HepG2 (cell line): ENCODE measurements around the gene GTPBP6. TPM values are rescaled to one million over a fixed set of nuclear protein-coding genes. Genes with fewer than 3 reads are reported as not detected.
A peak's percentile ranks its signal among the peaks of the same experiment; 100 is the strongest.

Experiments
- AGO1 ChIP-seq: fragments of 200-400 bp; formaldehyde crosslinking; IDR thresholded peaks from 2 replicates; pipeline ENCODE4 v1.6.1; 2017; ENCODE audit warnings: mild to moderate bottlenecking, low read depth, low read length, moderate library complexity; ENCODE audit not compliant: poor library complexity, severe bottlenecking
- ARID4A ChIP-seq: sonication (generic); formaldehyde crosslinking; IDR thresholded peaks from 2 replicates; pipeline ENCODE4 v1.5.0; 2020; ENCODE audit warnings: mild to moderate bottlenecking, missing genetic modification reagents, borderline replicate concordance
- HOXA3 ChIP-seq: sonication (generic); formaldehyde crosslinking; IDR thresholded peaks from 2 replicates; pipeline ENCODE4 v1.5.0; 2020; ENCODE audit warnings: missing genetic modification reagents
- MYC ChIP-seq: sonication (generic); formaldehyde crosslinking; IDR thresholded peaks from 2 replicates; pipeline ENCODE4 v1.9.0; 2021; ENCODE audit warnings: missing genetic modification reagents, borderline replicate concordance
- NPAS2 ChIP-seq: sonication (generic); formaldehyde crosslinking; IDR thresholded peaks from 2 replicates; pipeline ENCODE4 v1.8.0; 2022; ENCODE audit warnings: mild to moderate bottlenecking, missing genetic modification reagents, borderline replicate concordance
- REXO4 ChIP-seq: sonication (generic); formaldehyde crosslinking; IDR thresholded peaks from 2 replicates; pipeline ENCODE4 v1.8.0; 2022; ENCODE audit warnings: missing genetic modification reagents, mild to moderate bottlenecking, borderline replicate concordance
- SAP130 ChIP-seq: IDR thresholded peaks from 2 replicates; pipeline ENCODE4 v1.6.1; 2016; ENCODE audit warnings: low read depth
- SIN3A ChIP-seq: IDR thresholded peaks from 2 replicates; pipeline ENCODE4 v1.6.1; 2011; ENCODE audit warnings: low read depth, mild to moderate bottlenecking, control low read depth, low read length, borderline replicate concordance
- ZNF180 ChIP-seq: sonication (generic); formaldehyde crosslinking; IDR thresholded peaks from 2 replicates; pipeline ENCODE4 v1.4.0; 2020; ENCODE audit warnings: low read depth, missing genetic modification reagents, borderline replicate concordance
- ZNF609 ChIP-seq: sonication (generic); formaldehyde crosslinking; IDR thresholded peaks from 2 replicates; pipeline ENCODE4 v1.4.0; 2020; ENCODE audit warnings: mild to moderate bottlenecking, missing genetic modification reagents, borderline replicate concordance
- polyA plus RNA-seq, 8 experiments: library from polyadenylated mRNA; depleted of rRNA in 3 of 8; stranded (reverse) in 7 of 8; unstranded in 1 of 8; fragments of >200 nt; fragmentation: Illumina TruSeq in 4 of 8; extraction: Trizol in 4 of 8; gene quantifications; 2 replicates each; pipeline versions ENCODE4 v1.2.1 to v1.2.3, GENCODE V29; 2011 to 2016; ENCODE audit warnings: low read depth in 4 of 8, missing spikeins in 1 of 8, mixed read lengths in 1 of 8; ENCODE audit not compliant: insufficient read depth in 1 of 8
- total RNA-seq, 5 experiments: library from RNA; depleted of rRNA; stranded (reverse); fragments of >200 nt; fragmentation: Illumina TruSeq; extraction: Trizol; gene quantifications; 2 replicates each; pipeline ENCODE4 v1.2.3, GENCODE V29; 2016; ENCODE audit warnings: low read depth in 1 of 5
- TF ChIP-seq, protein P1 (sequence below): sonication (generic); formaldehyde crosslinking; IDR thresholded peaks from 2 replicates; pipeline ENCODE4 v1.4.0; 2020; ENCODE audit warnings: missing genetic modification reagents
- TF ChIP-seq, protein P2 (sequence below): sonication (generic); formaldehyde crosslinking; IDR thresholded peaks from 2 replicates; pipeline ENCODE4 v1.5.0; 2020; ENCODE audit warnings: mild to moderate bottlenecking, missing genetic modification reagents
- TF ChIP-seq, protein P3 (sequence below): sonication (generic); formaldehyde crosslinking; IDR thresholded peaks from 2 replicates; pipeline ENCODE4 v1.5.0; 2020; ENCODE audit warnings: missing genetic modification reagents, mild to moderate bottlenecking, borderline replicate concordance

GTPBP6 gene
- total and polyA plus RNA-seq, 2 of the 13 experiments (the other 11 are each of a cell fraction or from before 2014, with no cell fraction given), result 20.2 to 39.6 TPM

DNA sequence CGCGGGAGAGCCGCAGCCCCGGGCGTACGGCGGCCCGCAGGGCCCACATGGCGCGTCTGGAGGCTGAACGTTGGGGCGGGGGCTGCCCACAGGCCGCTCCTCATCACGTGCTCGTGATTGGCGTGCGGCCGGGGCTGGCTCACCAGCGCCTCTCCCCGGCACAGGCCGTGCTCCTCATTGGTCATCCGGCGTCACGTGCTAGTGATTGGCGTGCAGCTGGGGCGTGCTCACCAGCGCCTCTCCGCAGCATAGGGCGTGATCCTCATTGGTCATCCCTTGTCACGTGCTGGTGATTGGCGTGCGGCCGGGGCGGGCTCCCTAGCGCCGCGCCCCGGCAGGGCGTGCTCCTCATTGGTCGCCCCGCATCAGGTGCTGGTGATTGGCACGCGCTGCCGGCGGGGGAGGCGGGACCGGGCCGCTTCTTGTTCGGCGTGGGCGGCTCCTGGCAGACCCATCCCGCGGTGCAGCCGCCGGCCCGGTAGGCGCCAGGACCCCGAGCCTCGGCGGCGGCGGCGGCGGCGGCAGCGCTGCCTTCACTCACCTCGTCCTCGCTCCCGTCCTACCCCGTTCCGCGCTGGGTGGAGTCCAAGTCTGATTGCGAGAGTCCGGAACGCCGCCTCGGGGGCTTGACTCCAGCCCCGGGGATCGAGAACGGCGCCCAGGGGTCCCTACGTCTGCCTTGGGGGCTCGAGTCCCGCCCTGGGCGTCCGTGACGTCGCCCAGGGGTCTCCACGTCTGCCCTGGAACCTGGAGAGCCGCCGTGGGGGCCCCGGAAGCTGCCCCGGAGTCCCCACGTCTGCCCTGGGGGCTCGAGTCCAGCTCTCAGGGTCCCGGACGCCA is at the start of gene GTPBP6 (continued):
- no peak for TF ChIP-seq ZNF609
- TF ChIP-seq, protein P1, sequence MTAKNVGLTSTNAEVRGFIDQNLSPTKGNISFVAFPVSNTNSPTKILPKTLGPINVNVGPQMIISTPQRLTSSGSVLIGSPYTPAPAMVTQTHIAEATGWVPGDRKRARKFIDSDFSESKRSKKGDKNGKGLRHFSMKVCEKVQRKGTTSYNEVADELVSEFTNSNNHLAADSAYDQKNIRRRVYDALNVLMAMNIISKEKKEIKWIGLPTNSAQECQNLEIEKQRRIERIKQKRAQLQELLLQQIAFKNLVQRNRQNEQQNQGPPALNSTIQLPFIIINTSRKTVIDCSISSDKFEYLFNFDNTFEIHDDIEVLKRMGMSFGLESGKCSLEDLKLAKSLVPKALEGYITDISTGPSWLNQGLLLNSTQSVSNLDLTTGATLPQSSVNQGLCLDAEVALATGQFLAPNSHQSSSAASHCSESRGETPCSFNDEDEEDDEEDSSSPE (CRISPR knock-in tag), result 0 out of 2 replicates have a peak, but pooled peaks have one; percentile 43
- peak; percentile 82; the same call in 1 of the 2 replicates for TF ChIP-seq ARID4A
- TF ChIP-seq, protein P2, sequence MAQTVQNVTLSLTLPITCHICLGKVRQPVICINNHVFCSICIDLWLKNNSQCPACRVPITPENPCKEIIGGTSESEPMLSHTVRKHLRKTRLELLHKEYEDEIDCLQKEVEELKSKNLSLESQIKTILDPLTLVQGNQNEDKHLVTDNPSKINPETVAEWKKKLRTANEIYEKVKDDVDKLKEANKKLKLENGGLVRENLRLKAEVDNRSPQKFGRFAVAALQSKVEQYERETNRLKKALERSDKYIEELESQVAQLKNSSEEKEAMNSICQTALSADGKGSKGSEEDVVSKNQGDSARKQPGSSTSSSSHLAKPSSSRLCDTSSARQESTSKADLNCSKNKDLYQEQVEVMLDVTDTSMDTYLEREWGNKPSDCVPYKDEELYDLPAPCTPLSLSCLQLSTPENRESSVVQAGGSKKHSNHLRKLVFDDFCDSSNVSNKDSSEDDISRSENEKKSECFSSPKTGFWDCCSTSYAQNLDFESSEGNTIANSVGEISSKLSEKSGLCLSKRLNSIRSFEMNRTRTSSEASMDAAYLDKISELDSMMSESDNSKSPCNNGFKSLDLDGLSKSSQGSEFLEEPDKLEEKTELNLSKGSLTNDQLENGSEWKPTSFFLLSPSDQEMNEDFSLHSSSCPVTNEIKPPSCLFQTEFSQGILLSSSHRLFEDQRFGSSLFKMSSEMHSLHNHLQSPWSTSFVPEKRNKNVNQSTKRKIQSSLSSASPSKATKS (CRISPR knock-in tag), result no peak
- no peak for TF ChIP-seq REXO4 (CRISPR knock-in tag)
- TF ChIP-seq NPAS2, result no peak
- TF ChIP-seq AGO1, result peak; percentile 100
- TF ChIP-seq, protein P3, sequence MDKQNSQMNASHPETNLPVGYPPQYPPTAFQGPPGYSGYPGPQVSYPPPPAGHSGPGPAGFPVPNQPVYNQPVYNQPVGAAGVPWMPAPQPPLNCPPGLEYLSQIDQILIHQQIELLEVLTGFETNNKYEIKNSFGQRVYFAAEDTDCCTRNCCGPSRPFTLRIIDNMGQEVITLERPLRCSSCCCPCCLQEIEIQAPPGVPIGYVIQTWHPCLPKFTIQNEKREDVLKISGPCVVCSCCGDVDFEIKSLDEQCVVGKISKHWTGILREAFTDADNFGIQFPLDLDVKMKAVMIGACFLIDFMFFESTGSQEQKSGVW (CRISPR knock-in tag), result no peak
- peak; percentile 93 for TF ChIP-seq MYC (CRISPR knock-in tag)
- peak; percentile 83 for TF ChIP-seq SAP130 (CRISPR knock-in tag)
- no peak for TF ChIP-seq ZNF180 (CRISPR knock-in tag)
- TF ChIP-seq HOXA3, result peak; percentile 50; the same call in 1 of the 2 replicates
- TF ChIP-seq SIN3A, result peak; percentile 18; the same call in 1 of the 2 replicates
